Breast epithelium (tissue), 4 donors: ENCODE data around the gene OXSR1. TPM values are rescaled to one million over a fixed set of nuclear protein-coding genes. Genes with fewer than 3 reads are reported as not detected.

Experiments
- DNase-seq, 2 donors: peaks; one replicate each; pipeline ENCODE4 v3.0.0-alpha.2; 2019; ENCODE audit warnings: low spot score in 2 of 2
- H3K27ac ChIP-seq, 2 donors: fragments of 200-600 bp; sonication (generic) in 1 of 2; one replicate each; pipeline ENCODE4 v1.5.1; 2016 to 2019; ENCODE audit warnings: mild to moderate bottlenecking in 1 of 2
- H3K27me3 ChIP-seq, 2 donors: fragments of 200-600 bp; sonication (generic) in 1 of 2; one replicate each; pipeline versions ENCODE4 v1.5.1 to v1.6.0; 2017 to 2019; ENCODE audit warnings: control low read depth in 1 of 2, mild to moderate bottlenecking in 1 of 2
- H3K36me3 ChIP-seq: fragments of 200-600 bp; one replicate; pipeline ENCODE4 v1.5.1; 2019
- H3K4me1 ChIP-seq, 2 donors: fragments of 200-600 bp; sonication (generic); one replicate each; pipeline ENCODE4 v1.5.1; 2016 to 2019; ENCODE audit warnings: control low read depth in 1 of 2
- H3K4me3 ChIP-seq, 3 donors: fragments of 200-600 bp; sonication (generic); 1 replicate in 2 of 3; 2 replicates in 1 of 3; pipeline ENCODE4 v1.5.1; 2016 to 2019; ENCODE audit warnings: mild to moderate bottlenecking in 3 of 3, moderate library complexity in 2 of 3
- H3K9me3 ChIP-seq, 2 donors: fragments of 200-600 bp; sonication (generic) in 1 of 2; one replicate each; pipeline ENCODE4 v1.5.1; 2016 to 2019; ENCODE audit warnings: control low read depth in 1 of 2
- POLR2A ChIP-seq: fragments of 450-650 bp; IDR thresholded peaks from one replicate; pipeline ENCODE4 v1.6.1; 2016; ENCODE audit warnings: antibody characterized with exemption, mild to moderate bottlenecking, moderate library complexity
- POLR2AphosphoS5 ChIP-seq, 3 donors: sonication (generic); formaldehyde crosslinking; IDR thresholded peaks; one replicate each; pipeline ENCODE4 v1.6.1; 2017; ENCODE audit warnings: antibody characterized with exemption in 3 of 3
- intact Hi-C: fragments of 100-400 bp; cut with DNase I; formaldehyde crosslinking; loops from one replicate; pipeline ENCODE4 v1.15.1; 2023; ENCODE audit warnings: low total_unique reads
- total RNA-seq, 3 donors: library from RNA; depleted of rRNA; stranded (reverse); fragments of >200 nt; gene quantifications; one replicate each; pipeline ENCODE4 v1.1.0, GENCODE V29; 2016
- TF ChIP-seq, protein P1 (sequence below), 3 donors: fragments of 450-650 bp; IDR thresholded peaks; one replicate each; pipeline ENCODE4 v1.5.1; 2016 to 2017; ENCODE audit warnings: antibody characterized with exemption in 3 of 3, mild to moderate bottlenecking in 3 of 3, moderate library complexity in 3 of 3

The OXSR1 gene
- total RNA-seq, 3 donors from 2014 or later, result 29.0 to 41.6 (median 33.1) TPM

DNA sequence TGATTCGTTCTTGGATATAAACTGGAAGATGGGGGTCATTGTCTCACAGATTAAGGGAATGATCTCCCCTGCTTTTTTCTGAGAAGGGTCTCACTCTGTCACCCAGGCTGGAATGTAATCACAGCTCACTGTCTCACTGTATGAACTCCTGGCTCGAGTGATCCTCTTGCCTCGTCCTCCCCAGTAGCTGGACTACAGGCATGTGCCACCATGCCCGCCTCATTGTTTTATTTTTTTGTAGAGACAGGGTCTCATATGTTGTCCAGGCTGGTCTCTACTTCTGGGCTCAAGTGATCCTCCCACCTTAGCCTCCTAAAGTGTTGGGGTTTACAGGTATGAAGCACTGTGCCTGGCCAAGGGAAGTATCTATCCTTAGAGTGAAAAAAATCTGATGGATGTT lies 5.4 kb downstream of the OXSR1 start:
- H3K4me3 ChIP-seq, result no peak overlapping the region
- no peaks in the 10 kb centered on the region for H3K27me3 ChIP-seq
- H3K36me3 ChIP-seq, result no peaks in the 10 kb centered on the region
- intact Hi-C loops, result loop anchor here (10.0 kb wide), 1 partner anchor 64 kb away; no protein-coding TSS in a partner anchor
- H3K4me1 ChIP-seq, result peaks cover 0 to 4% of the 10 kb centered on the region in 2 donors
- no peak for DNase-seq
- no peak overlapping the region for H3K27ac ChIP-seq
- no peaks in the 10 kb centered on the region for H3K9me3 ChIP-seq
- TF ChIP-seq, protein P1, sequence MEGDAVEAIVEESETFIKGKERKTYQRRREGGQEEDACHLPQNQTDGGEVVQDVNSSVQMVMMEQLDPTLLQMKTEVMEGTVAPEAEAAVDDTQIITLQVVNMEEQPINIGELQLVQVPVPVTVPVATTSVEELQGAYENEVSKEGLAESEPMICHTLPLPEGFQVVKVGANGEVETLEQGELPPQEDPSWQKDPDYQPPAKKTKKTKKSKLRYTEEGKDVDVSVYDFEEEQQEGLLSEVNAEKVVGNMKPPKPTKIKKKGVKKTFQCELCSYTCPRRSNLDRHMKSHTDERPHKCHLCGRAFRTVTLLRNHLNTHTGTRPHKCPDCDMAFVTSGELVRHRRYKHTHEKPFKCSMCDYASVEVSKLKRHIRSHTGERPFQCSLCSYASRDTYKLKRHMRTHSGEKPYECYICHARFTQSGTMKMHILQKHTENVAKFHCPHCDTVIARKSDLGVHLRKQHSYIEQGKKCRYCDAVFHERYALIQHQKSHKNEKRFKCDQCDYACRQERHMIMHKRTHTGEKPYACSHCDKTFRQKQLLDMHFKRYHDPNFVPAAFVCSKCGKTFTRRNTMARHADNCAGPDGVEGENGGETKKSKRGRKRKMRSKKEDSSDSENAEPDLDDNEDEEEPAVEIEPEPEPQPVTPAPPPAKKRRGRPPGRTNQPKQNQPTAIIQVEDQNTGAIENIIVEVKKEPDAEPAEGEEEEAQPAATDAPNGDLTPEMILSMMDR (IDR thresholded peaks at IDR 0.05), result no peak
- TF ChIP-seq POLR2AphosphoS5 (IDR thresholded peaks at IDR 0.05) (no peak), POLR2A (no peak)

DNA sequence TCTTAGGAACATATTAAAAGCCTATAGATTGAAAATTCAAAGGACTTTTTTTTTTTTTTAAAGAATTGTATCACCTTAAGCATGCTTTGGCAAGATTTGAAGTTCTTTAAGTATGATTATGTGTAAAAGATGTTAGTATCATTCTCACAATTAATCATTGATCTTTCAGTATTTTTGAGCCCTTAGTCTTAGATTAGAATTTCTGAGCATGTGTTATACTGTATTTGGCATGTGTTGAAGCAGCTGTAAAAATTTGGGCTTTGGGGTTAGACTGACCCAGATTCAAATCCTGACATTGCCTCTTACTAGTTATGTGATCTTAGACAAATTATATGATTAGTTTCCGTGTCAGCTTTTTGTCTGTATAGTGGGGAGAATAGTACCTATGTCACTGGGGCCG lies 6.3 kb downstream of the OXSR1 start:
- H3K4me1 ChIP-seq, result peaks cover 0 to 4% of the 10 kb centered on the region in 2 donors
- DNase-seq, result no peak
- intact Hi-C loops, result loop anchor here (10.0 kb wide), 1 partner anchor 63 kb away; no protein-coding TSS in a partner anchor
- H3K27ac ChIP-seq, result no peak overlapping the region
- H3K4me3 ChIP-seq, result no peak overlapping the region
- TF ChIP-seq POLR2A (no peak), POLR2AphosphoS5 (IDR thresholded peaks at IDR 0.05) (no peak)
- TF ChIP-seq, protein P1 (IDR thresholded peaks at IDR 0.05), result no peak
- H3K36me3 ChIP-seq, result no peaks in the 10 kb centered on the region
- no peaks in the 10 kb centered on the region for H3K9me3 ChIP-seq
- no peaks in the 10 kb centered on the region for H3K27me3 ChIP-seq

DNA sequence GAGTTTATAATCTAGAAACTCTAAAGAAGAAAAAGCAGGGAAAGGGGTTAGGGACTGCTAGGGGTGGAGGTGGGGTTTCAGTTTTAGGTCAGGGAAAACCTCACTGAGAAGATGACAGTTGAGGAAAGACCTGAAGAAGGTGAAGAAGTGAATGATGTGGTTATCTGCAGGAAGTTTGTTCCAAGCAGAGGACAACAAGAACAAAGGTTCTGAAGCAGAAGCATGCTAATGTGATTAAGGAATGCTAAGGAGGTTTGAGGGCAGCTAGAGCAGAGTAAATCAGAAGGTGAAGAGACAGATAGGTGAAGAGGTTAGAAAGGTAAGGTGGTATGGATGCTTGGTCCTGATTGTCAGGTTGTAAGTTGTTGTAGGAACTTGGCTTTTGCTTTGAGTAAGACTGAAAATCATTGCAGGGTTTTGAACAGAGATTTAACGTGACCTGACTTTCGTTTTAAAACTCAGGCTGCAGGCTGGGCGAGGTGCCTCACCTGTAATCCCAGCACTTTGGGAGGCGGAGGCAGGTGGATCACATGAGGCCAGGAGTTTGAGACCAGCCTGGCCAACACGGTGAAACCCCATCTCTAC lies 8.6 kb downstream of the OXSR1 start:
- TF ChIP-seq POLR2A, result no peak
- TF ChIP-seq, protein P1 (IDR thresholded peaks at IDR 0.05), result no peak
- TF ChIP-seq POLR2AphosphoS5 (IDR thresholded peaks at IDR 0.05), result no peak
- Histone ChIP-seq H3K27me3 (no peaks in the 10 kb centered on the region), H3K4me3 (no peak overlapping the region), H3K9me3 (no peaks in the 10 kb centered on the region), H3K27ac (no peak overlapping the region), H3K4me1 (no peaks in the 10 kb centered on the region), H3K36me3 (no peaks in the 10 kb centered on the region)
- DNase-seq, result no peak
- intact Hi-C loops, result loop anchor here (10.0 kb wide), 1 partner anchor 61 kb away; no protein-coding TSS in a partner anchor

DNA sequence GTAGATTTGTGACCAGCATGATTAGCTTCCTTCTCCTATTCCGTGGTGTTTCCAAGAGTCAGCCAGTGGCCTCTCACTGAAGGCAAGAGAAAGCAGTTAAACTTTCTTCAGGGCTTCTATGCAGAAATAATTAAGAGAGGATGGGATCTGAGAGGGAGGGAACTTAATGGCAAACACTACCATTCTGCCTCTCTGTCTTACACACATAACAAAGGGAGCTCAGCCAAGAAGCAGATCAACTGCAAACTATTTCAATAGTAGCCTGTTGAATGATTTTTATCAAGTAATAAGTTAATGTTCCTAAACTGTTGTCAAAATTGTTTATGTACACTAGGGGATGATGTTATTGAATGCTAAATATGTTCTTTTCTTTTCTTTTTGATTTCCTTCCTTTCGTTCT lies 11.8 kb downstream of the OXSR1 start:
- intact Hi-C loops, result loop anchor here (10.0 kb wide), 1 partner anchor 58 kb away; no protein-coding TSS in a partner anchor
- Histone ChIP-seq H3K9me3 (no peaks in the 10 kb centered on the region), H3K4me3 (no peak overlapping the region), H3K27ac (no peak overlapping the region), H3K27me3 (no peaks in the 10 kb centered on the region), H3K4me1 (no peaks in the 10 kb centered on the region), H3K36me3 (no peaks in the 10 kb centered on the region)
- DNase-seq, result no peak
- TF ChIP-seq POLR2A (no peak), POLR2AphosphoS5 (IDR thresholded peaks at IDR 0.05) (no peak)
- TF ChIP-seq, protein P1 (IDR thresholded peaks at IDR 0.05), result no peak

DNA sequence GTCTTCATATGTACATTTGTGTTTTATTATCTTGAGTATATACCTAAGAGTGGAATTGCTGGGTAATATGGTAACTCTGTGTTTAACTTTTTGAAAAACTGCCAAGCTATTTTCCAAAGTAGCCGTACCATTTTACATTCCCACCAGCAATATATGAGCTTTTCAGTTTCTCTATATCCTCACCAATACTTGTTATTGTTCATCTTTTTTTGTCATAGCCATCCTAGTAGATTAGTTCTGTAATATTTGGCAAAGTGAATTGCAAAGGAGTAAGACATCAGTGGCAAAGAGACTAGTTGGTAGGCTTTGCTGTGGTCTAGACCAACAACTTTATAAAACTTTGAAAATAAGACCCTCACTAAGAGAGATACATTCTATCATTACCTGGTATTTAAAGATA lies 21.4 kb downstream of the OXSR1 start:
- DNase-seq, result no peak
- H3K36me3 ChIP-seq, result no peaks in the 10 kb centered on the region
- H3K9me3 ChIP-seq, result no peaks in the 10 kb centered on the region
- H3K4me1 ChIP-seq, result no peaks in the 10 kb centered on the region
- H3K27ac ChIP-seq, result no peak overlapping the region
- TF ChIP-seq POLR2A (no peak), POLR2AphosphoS5 (IDR thresholded peaks at IDR 0.05) (no peak)
- TF ChIP-seq, protein P1 (IDR thresholded peaks at IDR 0.05), result no peak
- no peak overlapping the region for H3K4me3 ChIP-seq
- intact Hi-C loops, result no loop called here
- H3K27me3 ChIP-seq, result no peaks in the 10 kb centered on the region
